Neuronal stem cell (in vitro differentiated cells): ENCODE results near the gene MYH14.
A peak's percentile ranks its signal among the peaks of the same experiment; 100 is the strongest.

Experiments
- DNase-seq: peaks from one replicate; pipeline ENCODE4 v3.0.0-alpha.2; 2013; ENCODE audit warnings: low spot score
- H2AFZ ChIP-seq: one replicate; pipeline ENCODE4 v1.6.1; 2013; ENCODE audit warnings: mild to moderate bottlenecking, low read length, inconsistent platforms
- H2AK5ac ChIP-seq: 2 replicates; pipeline ENCODE4 v1.6.1; 2013; ENCODE audit warnings: low read depth, mild to moderate bottlenecking, inconsistent platforms, low read length, moderate library complexity, mixed read lengths
- H2BK120ac ChIP-seq: 2 replicates; pipeline ENCODE4 v1.6.1; 2013; ENCODE audit warnings: low read depth, mild to moderate bottlenecking, inconsistent platforms, low read length, moderate library complexity, mixed read lengths
- H2BK12ac ChIP-seq: one replicate; pipeline ENCODE4 v1.6.1; 2013; ENCODE audit warnings: low read length, inconsistent platforms
- H2BK15ac ChIP-seq: 2 replicates; pipeline ENCODE4 v1.6.1; 2013; ENCODE audit warnings: mild to moderate bottlenecking, low read length, inconsistent platforms, mixed read lengths
- H2BK5ac ChIP-seq: one replicate; pipeline ENCODE4 v1.6.1; 2013; ENCODE audit warnings: inconsistent platforms, mild to moderate bottlenecking, low read length, moderate library complexity
- H3K14ac ChIP-seq: one replicate; pipeline ENCODE4 v1.6.1; 2013; ENCODE audit warnings: low read length, inconsistent platforms
- H3K18ac ChIP-seq: 2 replicates; pipeline ENCODE4 v1.6.1; 2013; ENCODE audit warnings: low read length, inconsistent platforms
- H3K23ac ChIP-seq: 2 replicates; pipeline ENCODE4 v1.6.1; 2013; ENCODE audit warnings: low read depth, mild to moderate bottlenecking, mixed read lengths, low read length, inconsistent platforms; ENCODE audit not compliant: poor library complexity
- H3K27ac ChIP-seq: replicated peaks from 3 replicates; pipeline ENCODE4 v1.5.1; 2013; ENCODE audit warnings: low read length, inconsistent platforms
- H3K27me3 ChIP-seq, 3 experiments: 2 replicates each; pipeline ENCODE4 v1.6.1; 2013; ENCODE audit warnings: low read length in 3 of 3, mild to moderate bottlenecking in 2 of 3, inconsistent platforms in 1 of 3, low read depth in 1 of 3, mixed read lengths in 1 of 3, moderate library complexity in 1 of 3; ENCODE audit not compliant: control insufficient read depth in 3 of 3, insufficient read depth in 3 of 3
- H3K36me3 ChIP-seq, 2 donors: replicated peaks in 1 of 2; 2 replicates each; pipeline ENCODE4 v1.6.1; 2013; ENCODE audit warnings: low read length in 2 of 2; ENCODE audit not compliant: control insufficient read depth in 2 of 2, insufficient read depth in 2 of 2
- H3K4ac ChIP-seq: 2 replicates; pipeline ENCODE4 v1.6.1; 2013; ENCODE audit warnings: inconsistent platforms, mild to moderate bottlenecking, low read length, moderate library complexity
- H3K4me1 ChIP-seq, 2 donors: 1 replicate in 1 of 2; 2 replicates in 1 of 2; pipeline ENCODE4 v1.6.1; 2013; ENCODE audit warnings: low read length in 2 of 2, low read depth in 1 of 2; ENCODE audit not compliant: control insufficient read depth in 2 of 2, insufficient read depth in 1 of 2
- H3K4me2 ChIP-seq: one replicate; pipeline ENCODE4 v1.6.1; 2013; ENCODE audit warnings: mild to moderate bottlenecking, low read length, inconsistent platforms; ENCODE audit not compliant: insufficient read depth, poor library complexity, severe bottlenecking
- H3K4me3 ChIP-seq, 2 donors: 2 replicates each; pipeline ENCODE4 v1.5.1; 2013; ENCODE audit warnings: low read length in 2 of 2, mild to moderate bottlenecking in 2 of 2, inconsistent platforms in 1 of 2, moderate library complexity in 1 of 2
- H3K79me1 ChIP-seq: one replicate; pipeline ENCODE4 v1.6.1; 2013; ENCODE audit warnings: low read depth, mild to moderate bottlenecking, inconsistent platforms, low read length, moderate library complexity
- H3K9ac ChIP-seq: one replicate; pipeline ENCODE4 v1.6.1; 2013; ENCODE audit warnings: mild to moderate bottlenecking, low read depth, low read length, inconsistent platforms; ENCODE audit not compliant: poor library complexity
- H3K9me3 ChIP-seq, 2 donors: replicated peaks in 1 of 2; 2 replicates each; pipeline versions ENCODE3 to v1.6.1; 2013; ENCODE audit warnings: low read length in 2 of 2, mild to moderate bottlenecking in 2 of 2, inconsistent platforms in 1 of 2, low read depth in 1 of 2, mixed read lengths in 1 of 2, moderate library complexity in 1 of 2; ENCODE audit not compliant: control insufficient read depth in 2 of 2, insufficient read depth in 1 of 2
- H4K8ac ChIP-seq: one replicate; pipeline ENCODE4 v1.6.1; 2013; ENCODE audit warnings: low read depth, mild to moderate bottlenecking, inconsistent platforms, low read length, moderate library complexity
- H4K91ac ChIP-seq: one replicate; pipeline ENCODE4 v1.6.1; 2013; ENCODE audit warnings: low read length, low read depth, mild to moderate bottlenecking, inconsistent platforms; ENCODE audit not compliant: poor library complexity
- WGBS, 2 donors: extraction: QIAGEN DNeasy Blood & Tissue Kit; methylation state at CpG; one replicate each; pipeline ENCODE4 v1.1.7; 2013; ENCODE audit warnings: missing lambda C conversion rate in 2 of 2, mixed read lengths in 1 of 2; ENCODE audit not compliant: insufficient read length in 2 of 2, insufficient replicate concordance in 1 of 2; ENCODE audit errors: extremely low coverage in 2 of 2; 5-methylcytosine and 5-hydroxymethylcytosine counted together

The MYH14 gene

DNA sequence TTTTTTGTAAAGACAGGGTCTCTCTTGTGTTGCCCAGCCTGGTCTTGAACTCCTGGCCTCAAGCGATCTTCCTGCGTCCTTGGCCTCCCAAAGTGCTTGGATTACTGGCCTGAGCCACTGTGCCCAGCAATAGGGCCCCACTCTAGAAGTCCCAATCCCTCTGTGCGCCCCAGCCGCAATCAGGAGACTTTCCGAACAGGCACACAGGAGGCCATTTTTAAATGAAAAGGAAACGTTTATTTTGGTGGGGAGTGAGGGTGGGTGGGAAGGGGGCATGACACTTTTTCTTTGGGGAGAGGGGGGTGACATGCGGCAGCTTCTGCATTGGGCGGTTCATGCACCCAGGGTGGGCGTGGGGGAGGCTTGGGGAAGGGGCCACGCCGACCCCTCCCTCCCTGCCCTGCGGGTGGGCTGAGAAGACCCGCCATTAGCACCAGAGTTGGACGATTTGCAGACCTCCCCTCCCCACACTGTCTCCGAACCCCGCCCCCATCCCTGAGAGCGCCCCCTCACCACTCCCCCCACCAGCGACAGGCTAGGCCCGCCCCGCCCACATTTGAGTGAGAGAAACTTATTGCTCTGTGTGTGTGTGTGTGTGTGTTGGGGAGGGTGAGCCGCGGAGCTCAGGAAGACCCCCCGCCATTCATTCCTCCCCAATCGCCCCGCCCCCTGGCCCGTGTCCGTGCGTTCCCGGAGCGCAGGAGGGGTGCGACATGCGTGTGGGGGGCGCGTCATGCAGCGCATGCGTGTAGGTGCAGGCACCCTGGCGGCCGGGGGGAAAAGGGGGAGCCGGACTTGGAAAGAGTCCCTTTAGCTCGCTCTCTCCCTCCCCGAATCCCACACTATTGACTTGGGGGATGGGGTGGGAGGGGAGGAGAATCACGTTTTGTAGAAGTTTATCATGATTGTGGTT, 108.6 kb downstream of the MYH14 start:
- no peak overlapping the region for H3K14ac ChIP-seq
- H3K4me3 ChIP-seq, result peak overlapping the region; percentile 32 to 37
- H3K4me2 ChIP-seq, result peak overlapping the region; percentile 68
- H3K9me3 ChIP-seq, result peaks cover 0 to 5% of the 10 kb centered on the region in 2 donors
- no peak for DNase-seq
- no peak overlapping the region for H2BK12ac ChIP-seq
- peaks cover 5 to 17% of the 10 kb centered on the region in 2 donors for H3K4me1 ChIP-seq
- no peak overlapping the region for H4K91ac ChIP-seq
- no peak overlapping the region for H3K4ac ChIP-seq
- H3K27me3 ChIP-seq, result peaks cover 3 to 74% (median 25%) of the 10 kb centered on the region in 3 experiments
- peak overlapping the region; percentile 69 for H3K18ac ChIP-seq
- H2BK15ac ChIP-seq, result peak overlapping the region; percentile 23
- no peak overlapping the region for H3K9ac ChIP-seq
- WGBS, 2 donors, result no CpG with 5 or more reads among the region's 42 CpGs
- no peak overlapping the region for H4K8ac ChIP-seq
- peaks cover under 1% of the 10 kb centered on the region for H3K79me1 ChIP-seq
- H2BK5ac ChIP-seq, result no peak overlapping the region
- H3K23ac ChIP-seq, result peak overlapping the region; percentile 95
- H2BK120ac ChIP-seq, result no peak overlapping the region
- H2AK5ac ChIP-seq, result peak overlapping the region; percentile 71
- no peaks in the 10 kb centered on the region for H3K36me3 ChIP-seq
- H3K27ac ChIP-seq, result no peak overlapping the region
- H2AFZ ChIP-seq, result peak overlapping the region; percentile 71

GRCh38 chr19:50312967-50313811, 109.8 kb downstream of the MYH14 start:
- no peak for DNase-seq
- Histone ChIP-seq H3K36me3 (no peaks in the 10 kb centered on the region), H4K8ac (no peak overlapping the region), H3K4me1 (peaks cover 5 to 17% of the 10 kb centered on the region in 2 donors), H3K27ac (no peak overlapping the region), H3K23ac (peak overlapping the region; percentile 35), H3K79me1 (no peaks in the 10 kb centered on the region), H2AFZ (no peak overlapping the region), H3K4me2 (no peak overlapping the region), H2BK5ac (no peak overlapping the region), H2BK15ac (no peak overlapping the region), H3K14ac (no peak overlapping the region), H3K18ac (peak overlapping the region; percentile 84), H2BK12ac (no peak overlapping the region), H3K4me3 (peak overlapping the region in 1 of 2 donors; percentile 7), H3K27me3 (peaks cover 3 to 61% (median 25%) of the 10 kb centered on the region in 3 experiments), H3K9me3 (no peaks in the 10 kb centered on the region), H2AK5ac (peak overlapping the region; percentile 81), H4K91ac (no peak overlapping the region), H2BK120ac (no peak overlapping the region), H3K4ac (no peak overlapping the region), H3K9ac (no peak overlapping the region)
- whole genome bisulfite sequencing, 2 donors, result no CpG with 5 or more reads among the region's 27 CpGs

DNA sequence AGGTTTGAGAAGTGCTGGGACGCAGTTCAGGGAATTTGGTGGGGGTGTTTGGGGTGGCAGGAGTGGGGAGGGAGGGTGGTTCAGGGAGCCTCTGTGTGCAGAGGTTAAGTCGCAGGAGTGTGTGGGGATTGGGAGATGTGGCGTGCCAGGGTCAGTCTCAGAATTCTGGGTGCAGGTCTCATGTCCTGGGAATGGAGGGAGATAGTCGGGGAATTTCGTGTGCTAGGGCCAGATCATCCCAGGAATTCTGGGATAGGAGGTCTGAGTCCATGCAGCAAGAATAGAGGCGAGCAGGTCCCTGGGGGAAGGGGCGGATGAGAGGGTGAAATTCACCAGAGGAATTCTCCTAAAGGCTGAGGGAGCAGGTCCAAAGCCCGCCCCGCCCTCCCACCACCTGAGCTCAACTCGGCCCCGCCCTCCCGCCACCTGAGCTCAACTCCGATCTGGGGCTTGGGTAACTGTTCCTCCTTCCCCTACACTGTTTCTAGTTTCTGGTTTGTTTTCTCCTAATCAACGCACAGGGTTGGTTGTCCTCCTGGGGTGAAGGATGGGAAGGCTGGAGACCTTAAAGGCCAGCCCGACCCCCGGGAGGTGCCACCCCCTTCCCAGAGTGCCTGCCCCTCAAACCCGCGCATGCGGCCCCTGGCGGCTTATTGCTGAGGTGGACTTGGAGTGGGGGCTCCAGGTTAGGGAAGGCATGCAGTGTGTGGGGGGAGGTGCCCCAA, 110.6 kb downstream of the MYH14 start:
- DNase-seq, result no peak
- Histone ChIP-seq H3K18ac (peak overlapping the region; percentile 2), H3K4me1 (peaks cover 5 to 17% of the 10 kb centered on the region in 2 donors), H3K27me3 (peaks cover 3 to 54% (median 25%) of the 10 kb centered on the region in 3 experiments), H2AFZ (no peak overlapping the region), H2BK120ac (no peak overlapping the region), H3K4ac (no peak overlapping the region), H3K14ac (no peak overlapping the region), H3K9me3 (no peaks in the 10 kb centered on the region), H2BK5ac (no peak overlapping the region), H3K23ac (no peak overlapping the region), H3K36me3 (no peaks in the 10 kb centered on the region), H4K8ac (no peak overlapping the region), H4K91ac (no peak overlapping the region), H3K79me1 (no peaks in the 10 kb centered on the region), H2AK5ac (peak overlapping the region; percentile 81), H3K9ac (no peak overlapping the region), H3K4me2 (peak overlapping the region; percentile 71), H2BK12ac (no peak overlapping the region), H2BK15ac (peak overlapping the region; percentile 49), H3K27ac (no peak overlapping the region), H3K4me3 (no peak overlapping the region)
- no CpG with 5 or more reads among the region's 20 CpGs for WGBS, 2 donors
